HTR-8/SVneo (cell line): ENCODE measurements around the gene FNDC3B.
A peak's percentile ranks its signal among the peaks of the same experiment; 100 is the strongest.

Experiments
- DNase-seq: peaks from one replicate; pipeline ENCODE4 v3.0.0; 2011; ENCODE audit warnings: low spot score, mixed read lengths; ENCODE audit not compliant: insufficient read length
- FAIRE-seq: peaks from 2 replicates; lab custom pipeline; 2011; peaks lifted over from hg19 to GRCh38; lab: Jason Lieb, UNC

FNDC3B gene

DNA sequence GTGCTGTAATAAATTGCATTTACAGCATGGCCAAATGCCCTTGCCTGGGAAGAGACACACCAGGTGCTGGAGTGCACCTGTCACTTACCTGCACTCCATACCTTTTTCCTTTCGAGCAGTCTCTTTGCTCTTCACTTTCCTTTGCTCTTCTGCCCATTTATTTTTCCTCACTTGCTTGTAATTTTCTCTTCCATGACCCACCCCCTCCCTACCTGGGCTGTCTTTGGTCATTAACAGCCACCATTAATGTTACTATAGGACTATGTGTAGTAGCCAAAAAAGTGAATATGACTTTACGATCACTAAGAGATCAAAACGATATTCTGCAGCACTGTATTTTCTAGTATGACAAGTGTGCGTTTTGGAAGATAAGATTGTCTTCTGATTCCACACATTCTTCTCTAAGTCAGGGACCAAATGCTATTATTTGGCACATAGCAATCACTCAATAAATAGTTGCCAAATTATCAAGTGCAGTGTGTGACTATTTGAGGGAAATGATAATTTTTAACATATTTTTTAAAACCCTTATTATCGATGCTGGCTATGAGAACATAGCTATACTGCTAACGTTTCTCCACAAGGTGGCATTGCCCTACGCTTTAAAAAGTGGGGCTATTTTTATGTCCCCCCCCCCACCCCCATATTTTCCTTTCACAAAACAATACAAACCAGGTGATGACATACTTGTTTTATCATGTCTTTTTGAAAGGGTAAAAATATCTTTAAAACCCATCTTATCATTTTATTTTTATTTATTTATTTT lies 294.5 kb downstream of the FNDC3B start:
- FAIRE-seq: no peak
- DNase-seq: no peak

DNA sequence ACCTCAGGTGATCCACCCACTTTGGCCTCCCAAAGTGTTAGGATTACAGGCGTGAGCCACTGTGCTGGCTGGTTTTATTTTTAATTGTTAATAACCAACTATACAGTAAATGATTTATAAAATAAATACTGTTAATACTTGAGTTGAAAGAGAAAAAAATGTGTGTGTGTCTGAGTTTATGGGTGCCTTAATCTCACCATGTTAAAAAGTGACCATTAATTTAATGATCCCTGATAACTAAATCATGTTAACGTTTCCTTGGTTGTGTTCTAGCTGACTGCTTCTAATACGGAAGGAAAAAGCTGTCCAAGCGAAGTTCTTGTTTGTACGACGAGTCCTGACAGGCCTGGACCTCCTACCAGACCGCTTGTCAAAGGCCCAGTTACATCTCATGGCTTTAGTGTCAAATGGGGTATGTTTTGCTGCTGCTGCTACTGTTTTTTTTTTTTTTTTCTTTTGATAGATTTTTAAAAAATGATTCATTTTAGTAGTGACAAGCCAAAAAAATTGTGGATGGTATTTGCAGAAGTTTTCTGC lies 295.4 kb downstream of the FNDC3B start:
- FAIRE-seq (no peak), DNase-seq (no peak)

DNA sequence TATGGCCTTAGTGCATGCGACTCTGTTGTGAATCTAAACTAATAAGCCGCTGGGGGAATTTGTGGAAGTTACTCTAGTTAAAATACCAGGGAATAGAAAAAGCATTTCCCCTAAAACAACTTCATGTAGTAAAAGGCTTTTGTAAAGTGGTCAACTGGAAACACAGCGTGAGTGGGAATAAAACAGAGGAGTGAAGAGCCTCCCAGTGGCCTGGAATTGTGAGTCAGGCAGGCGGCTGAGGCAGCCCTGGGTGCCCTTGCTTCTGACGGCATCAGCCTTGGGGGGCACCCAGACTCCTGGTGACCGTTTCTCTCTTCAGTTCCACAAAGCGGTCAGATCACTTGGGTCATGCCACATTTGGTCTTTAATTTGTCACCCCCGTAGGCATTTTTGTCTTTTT lies 300.5 kb downstream of the FNDC3B start:
- no peak for FAIRE-seq
- DNase-seq: no peak

DNA sequence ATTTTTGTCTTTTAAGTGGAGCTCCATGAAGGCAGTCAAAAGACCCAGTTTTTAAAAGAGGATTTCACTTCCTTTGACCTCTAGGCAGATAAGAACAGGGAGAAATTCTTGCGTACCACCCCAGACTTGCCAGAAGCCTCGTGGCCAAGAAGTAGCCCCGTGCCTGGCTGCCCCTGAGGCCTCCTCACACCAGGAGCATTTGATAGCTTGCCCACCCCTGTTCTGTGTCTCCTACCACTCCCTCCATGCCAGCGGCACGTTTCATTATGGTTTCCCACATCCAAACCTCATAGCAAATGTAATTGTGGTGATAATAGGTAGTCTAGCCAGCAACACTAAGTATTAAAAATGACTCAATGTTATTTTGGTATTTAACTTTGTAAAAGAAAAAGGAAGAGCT lies 301.2 kb downstream of the FNDC3B start:
- FAIRE-seq (no peak), DNase-seq (no peak)

DNA sequence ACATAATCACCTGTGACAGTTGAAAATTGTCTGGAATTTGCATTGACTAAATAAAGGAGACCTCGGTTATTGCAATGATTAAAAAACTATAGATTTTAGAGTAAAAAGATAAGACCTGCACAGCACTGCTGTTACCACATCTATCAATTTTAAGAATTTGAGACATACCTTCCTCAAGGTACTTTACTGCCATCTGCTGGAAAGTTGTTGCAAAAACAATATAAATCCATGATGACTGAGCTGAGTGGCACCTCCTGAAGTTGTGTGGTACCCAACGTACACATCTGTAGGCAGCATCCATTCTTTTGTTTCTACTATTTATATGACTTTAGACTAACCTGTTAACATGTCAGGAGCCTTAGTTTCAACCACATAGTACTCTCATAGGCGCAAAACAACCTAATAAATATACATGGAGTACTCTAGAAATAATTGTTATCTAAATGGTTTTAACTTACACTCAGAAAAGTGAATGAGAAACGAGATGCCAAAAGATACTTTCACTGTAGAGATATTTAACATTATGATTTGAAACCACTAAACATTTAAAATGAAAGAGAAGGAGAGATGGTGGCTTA lies 302.2 kb downstream of the FNDC3B start:
- FAIRE-seq (no peak), DNase-seq (peak; percentile 49)

DNA sequence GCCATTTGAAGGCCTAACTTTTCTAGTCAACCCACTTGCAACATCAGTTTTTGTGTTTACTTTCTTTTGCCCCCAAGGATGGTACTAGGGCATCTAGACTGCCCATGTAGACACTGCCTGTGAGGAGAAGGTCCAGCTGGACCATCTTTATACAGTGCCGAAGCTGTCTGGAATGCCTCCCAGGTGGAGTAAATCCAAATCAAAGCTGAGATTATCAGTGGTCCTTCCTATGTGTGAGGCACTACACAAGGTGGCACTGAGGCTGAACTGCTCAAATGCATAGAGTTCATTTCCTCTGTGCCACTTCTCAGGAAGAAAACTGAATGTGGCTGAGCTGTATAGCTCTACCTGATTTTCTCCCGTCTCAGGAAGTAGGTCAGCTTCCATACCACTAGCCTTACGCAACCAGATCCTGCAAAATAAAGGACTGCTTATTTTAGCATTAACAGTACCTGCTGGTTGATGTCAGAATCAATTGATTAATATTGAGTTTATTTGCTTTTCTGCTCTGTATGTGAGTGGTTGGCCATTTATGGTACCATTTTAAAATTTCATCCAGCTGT lies 302.8 kb downstream of the FNDC3B start:
- FAIRE-seq (no peak), DNase-seq (no peak)

DNA sequence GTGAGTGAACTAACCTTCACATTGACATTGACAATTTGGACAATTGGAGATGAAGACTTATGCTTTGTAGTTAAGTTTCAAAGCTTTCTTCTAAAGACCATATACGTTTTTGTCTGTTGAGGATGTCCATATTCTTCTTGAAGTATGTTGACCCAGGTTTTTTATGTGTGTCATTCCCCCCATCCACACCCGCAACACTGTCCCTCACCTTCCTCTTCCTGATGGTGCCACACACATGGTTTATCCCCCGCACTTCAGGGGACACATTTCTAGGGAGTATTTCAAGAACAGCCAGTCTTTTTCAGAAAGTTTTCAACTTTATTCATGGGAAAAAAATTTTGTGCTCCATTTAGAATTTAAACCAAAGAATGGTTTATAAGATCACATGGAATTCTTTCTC lies 303.7 kb downstream of the FNDC3B start:
- no peak for FAIRE-seq
- DNase-seq: no peak

DNA sequence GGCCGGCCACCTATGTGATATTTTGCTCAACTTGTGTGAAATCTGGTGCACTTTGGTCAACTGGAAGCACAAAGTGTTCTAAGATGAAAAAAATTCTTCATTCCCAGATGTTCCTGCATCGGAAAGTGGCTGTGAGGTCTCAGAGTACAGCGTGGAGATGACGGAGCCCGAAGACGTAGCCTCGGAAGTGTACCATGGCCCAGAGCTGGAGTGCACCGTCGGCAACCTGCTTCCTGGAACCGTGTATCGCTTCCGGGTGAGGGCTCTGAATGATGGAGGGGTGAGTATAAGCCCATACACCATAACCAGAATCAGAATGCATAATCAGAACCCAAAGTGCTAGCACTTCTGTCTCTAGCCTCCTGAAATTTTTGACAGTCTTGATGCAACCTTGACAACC lies 304.6 kb downstream of the FNDC3B start:
- FAIRE-seq (no peak), DNase-seq (no peak)

DNA sequence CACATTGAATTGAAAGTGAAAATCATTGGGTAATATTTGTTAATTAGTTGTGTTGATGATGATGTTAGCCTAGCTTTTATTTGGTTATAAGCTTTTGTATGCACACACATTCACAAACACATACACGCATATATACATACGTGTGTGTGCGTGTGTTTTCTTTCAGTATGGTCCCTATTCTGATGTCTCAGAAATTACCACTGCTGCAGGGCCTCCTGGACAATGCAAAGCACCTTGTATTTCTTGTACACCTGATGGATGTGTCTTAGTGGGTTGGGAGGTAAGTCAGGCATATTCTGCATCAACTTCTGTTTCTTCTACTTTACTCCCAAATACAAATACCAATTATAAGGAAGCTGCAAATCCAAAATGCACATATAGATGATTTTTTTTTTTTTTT lies 306.8 kb downstream of the FNDC3B start:
- DNase-seq (no peak), FAIRE-seq (no peak)

DNA sequence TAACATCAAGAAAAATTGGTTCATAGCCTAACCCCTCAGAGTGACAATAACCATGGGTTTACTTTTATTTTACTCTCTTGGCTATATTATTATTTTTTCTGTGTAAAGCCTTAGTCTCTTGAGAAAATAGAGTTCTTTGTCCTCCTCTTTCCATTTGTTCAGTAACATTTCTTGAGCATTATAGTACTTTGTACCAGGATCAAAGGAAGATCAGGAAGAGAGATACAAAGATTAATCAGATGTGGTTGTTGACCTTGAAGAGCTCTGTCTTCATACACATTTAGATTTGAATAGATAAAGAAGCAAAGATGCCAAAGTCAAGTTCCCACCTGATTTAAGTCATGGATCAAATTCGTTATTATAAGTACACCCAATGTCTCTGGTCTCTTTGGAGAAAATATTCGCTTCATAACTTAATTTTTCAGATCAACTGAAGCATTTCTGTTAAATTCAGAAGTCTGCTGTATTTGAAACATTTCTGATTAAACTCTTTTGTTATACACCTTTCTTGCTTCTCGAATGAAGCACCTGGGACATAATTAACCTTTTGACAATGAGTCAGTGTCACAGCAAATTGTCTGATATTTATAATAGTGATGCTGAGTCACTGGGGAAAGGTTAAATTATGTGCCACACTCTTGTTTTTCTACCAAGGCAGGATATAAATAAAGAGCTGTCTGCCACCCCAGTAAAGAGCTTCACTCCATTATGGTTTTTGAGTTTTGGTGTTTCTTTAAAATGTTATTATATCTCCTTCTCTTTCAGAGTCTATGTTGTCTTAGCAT lies 308.7 kb downstream of the FNDC3B start:
- no peak for DNase-seq
- FAIRE-seq: no peak

DNA sequence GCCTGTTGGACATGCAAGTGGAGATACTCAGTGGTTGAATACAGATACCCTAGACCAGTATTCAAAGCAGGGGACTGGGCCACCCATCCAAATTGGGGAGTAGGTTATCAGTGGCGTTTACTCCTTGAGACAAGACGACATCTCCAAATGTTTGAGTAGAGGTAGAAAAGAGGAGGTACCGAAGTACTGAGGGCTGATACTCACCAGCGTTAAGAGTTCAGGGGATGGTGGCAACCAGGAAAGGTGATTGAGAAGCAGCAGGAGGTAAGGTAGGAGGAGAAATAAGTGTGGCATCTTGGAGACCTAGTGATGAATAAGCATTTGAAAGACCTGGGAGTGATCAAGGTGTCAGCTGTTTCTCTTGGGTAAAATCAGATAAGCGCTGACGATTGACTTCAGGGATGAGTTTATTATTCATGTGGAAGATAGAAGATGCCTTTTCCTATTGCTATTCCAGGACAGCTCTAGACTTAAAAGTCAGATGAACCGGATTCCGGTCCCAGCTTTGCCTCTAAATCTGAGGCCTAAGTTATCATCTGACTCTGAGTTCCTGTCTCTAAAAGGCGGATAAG lies 312.6 kb downstream of the FNDC3B start:
- no peak for DNase-seq
- no peak for FAIRE-seq

DNA sequence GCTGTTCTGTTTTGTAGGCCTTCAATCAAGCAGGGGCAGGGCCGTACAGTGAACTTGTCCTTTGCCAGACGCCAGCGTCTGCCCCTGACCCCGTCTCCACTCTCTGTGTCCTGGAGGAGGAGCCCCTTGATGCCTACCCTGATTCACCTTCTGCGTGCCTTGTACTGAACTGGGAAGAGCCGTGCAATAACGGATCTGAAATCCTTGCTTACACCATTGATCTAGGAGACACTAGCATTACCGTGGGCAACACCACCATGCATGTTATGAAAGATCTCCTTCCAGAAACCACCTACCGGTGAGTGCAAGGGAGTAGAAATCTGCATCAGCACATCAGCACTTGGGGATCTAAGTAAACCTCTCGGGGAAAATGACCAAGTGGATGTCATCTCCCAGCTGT lies 313.4 kb downstream of the FNDC3B start:
- DNase-seq: no peak
- no peak for FAIRE-seq

DNA sequence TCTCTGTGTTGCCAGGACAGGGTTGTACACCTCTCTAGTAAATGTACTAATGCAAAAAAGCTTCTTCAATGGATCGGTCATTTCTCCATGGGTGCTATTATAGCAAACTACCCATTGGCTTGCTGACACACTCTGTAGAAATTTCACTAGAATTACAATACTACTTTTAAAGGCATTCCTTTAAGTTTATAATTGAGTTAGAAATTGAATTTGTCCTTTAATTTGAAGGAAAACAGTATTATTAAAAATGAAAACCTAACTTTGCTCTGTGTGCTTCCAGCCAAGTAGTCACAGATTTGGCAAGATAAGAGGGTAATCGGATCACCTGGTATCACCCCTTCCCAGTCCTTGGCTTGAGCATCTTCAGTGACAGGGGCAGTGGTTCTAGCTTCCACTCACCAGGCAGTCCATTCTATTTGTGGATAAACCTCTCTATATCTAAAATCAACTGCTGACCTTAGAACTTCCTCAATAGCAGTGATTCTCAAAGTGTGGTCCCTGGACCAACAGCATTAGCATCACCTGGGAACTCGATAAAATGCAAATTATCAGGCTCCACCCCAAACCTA lies 315.6 kb downstream of the FNDC3B start:
- no peak for FAIRE-seq
- no peak for DNase-seq

DNA sequence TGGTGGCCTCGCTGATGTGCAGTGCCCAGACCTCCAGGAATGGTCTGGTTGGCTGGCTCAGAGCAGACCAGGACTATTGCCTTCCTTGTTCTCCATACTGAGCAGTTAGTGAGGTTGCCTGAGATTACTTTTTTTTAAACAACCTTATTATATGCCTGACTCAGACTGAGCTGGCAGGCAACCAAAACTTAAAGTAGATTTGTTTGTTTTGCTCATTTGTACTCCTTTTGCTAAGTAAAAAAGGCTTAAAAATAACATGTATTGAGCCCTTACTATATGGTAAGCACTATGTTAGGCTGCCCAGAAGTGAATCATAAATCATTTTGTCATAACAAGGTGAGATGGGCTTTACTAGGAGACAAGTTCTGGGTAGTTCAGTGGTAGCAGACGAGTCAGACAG lies 316.5 kb downstream of the FNDC3B start:
- FAIRE-seq (no peak), DNase-seq (peak; percentile 36)

DNA sequence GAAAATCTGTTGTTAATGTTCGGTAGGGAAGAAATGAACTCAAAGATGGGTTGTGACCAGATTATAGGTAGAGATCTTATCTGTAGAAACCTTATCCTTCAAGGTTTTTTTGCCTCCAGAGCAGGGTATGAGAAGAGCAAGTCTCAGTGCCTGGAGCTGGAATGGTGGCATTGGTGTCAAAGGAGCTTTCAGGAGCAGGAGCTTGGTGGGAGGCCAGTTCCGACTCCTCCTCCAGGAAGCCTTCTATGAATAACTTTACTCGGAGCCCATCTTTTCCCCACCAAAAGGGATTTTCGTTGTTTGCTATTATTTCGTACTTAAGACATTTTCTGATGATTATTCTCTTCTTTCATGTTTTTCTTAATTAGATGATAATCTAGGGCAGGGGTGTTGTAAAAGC lies 317.0 kb downstream of the FNDC3B start:
- DNase-seq (no peak), FAIRE-seq (no peak)

DNA sequence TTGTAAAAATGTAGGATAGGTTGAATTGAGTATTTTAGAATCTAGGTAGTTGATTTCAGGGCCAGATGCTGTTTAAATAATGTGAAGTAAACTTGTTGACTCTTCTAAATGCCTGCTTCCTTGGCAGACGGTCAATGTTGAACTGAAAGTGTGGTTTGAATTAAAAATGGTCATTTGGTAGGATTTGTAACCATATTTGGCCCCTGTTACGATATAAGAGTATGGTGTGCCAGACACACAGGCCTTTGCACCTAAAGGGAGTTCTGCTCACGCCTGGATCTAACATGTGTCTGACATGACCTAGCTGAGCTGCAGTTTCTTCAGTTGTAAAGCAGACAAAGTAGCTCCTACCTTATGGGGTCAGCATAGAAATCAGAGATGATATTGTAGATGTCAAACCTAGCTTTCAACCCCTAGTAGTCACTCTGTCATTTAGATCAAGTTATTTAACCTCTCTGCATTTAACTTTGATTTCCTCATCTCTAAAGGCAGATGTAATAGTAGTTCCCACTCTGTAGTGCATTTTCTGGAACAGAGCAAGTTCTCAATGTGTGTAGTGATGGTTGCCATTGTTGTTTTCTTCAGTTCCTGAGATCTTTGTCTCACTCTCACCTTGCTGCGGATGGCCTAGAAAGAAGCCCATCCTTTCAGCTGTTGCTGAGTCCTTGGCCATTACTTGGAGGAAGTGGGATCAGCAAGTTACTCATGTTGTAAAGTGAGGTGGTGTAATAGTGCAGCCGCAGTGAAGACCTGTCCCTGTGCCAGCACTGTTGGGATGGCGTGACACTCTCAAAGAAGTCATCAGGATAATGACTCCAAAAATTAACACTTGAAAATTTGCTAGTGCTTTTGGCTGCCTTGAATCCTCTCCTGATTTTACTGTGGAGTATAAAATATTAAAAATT lies 318.7 kb downstream of the FNDC3B start:
- DNase-seq (no peak), FAIRE-seq (no peak)

DNA sequence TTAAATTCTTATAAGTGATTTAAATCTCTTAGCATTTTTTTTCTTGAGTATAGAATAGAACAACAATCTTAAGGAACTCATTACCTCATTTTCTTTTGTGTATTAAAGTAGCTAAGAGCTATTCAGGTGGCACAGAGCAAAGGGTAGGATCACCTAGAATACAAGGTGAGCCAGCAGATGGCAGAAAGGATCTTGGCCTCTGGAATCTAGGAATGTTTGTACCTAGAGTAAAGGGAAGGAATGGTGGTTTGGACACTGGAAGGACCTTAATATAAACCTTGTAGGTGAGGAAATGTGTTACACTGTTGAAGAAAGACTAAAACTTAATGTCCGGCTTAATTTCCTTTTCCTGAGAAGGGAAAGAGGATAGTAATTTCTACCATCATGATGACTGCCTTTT lies 319.9 kb downstream of the FNDC3B start:
- no peak for DNase-seq
- FAIRE-seq: no peak

DNA sequence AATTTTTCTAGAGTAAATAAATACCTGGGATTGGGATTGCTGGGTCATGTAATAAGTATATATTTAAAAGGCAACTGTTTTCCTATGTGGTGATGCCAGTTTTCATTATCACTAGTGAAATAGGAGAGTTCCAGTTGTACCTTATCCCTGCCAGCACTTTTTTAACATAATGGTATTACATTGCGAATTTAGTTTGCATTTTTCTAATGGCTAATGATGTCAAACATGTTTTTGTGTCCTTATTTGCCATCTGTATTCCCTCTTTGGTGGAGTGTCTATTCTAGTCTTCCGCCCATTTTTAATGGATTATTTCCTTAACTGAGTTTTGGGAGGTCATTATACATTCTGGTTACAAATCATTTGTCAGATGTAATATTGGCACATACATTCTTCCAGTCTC lies 320.6 kb downstream of the FNDC3B start:
- no peak for FAIRE-seq
- DNase-seq: no peak

DNA sequence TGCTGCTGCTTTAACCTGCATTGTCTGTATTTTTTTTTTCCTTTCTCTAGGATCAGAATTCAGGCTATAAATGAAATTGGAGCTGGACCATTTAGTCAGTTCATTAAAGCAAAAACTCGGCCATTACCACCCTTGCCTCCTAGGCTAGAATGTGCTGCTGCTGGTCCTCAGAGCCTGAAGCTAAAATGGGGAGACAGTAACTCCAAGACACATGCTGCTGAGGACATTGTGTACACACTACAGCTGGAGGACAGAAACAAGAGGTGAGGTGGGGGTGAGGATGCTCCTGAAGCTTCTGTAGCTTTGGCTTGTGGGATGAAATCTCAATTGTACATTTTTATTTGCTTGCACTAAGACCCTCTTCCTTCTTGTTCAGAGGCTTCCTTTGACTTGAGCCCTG lies 323.2 kb downstream of the FNDC3B start:
- DNase-seq (no peak), FAIRE-seq (no peak)
